ENCODE data around the gene ZNF565. TPM values are rescaled to one million over a fixed set of nuclear protein-coding genes. Genes with fewer than 3 reads are reported as not detected.
"Not testable (repeated sequence)": the region's sequence is repeated elsewhere in the genome, so short reads cannot be mapped to it uniquely, and the experiment has no call there.

Gene ZNF565
- total RNA-seq, 2 donors from 2014 or later = 1.6 to 2.7 TPM

GRCh38 chr19:36244066-36244465 is 29.6 kb upstream of the ZNF565 start:
- peak; percentile 62 for DNase-seq
- TF ChIP-seq, protein P1, sequence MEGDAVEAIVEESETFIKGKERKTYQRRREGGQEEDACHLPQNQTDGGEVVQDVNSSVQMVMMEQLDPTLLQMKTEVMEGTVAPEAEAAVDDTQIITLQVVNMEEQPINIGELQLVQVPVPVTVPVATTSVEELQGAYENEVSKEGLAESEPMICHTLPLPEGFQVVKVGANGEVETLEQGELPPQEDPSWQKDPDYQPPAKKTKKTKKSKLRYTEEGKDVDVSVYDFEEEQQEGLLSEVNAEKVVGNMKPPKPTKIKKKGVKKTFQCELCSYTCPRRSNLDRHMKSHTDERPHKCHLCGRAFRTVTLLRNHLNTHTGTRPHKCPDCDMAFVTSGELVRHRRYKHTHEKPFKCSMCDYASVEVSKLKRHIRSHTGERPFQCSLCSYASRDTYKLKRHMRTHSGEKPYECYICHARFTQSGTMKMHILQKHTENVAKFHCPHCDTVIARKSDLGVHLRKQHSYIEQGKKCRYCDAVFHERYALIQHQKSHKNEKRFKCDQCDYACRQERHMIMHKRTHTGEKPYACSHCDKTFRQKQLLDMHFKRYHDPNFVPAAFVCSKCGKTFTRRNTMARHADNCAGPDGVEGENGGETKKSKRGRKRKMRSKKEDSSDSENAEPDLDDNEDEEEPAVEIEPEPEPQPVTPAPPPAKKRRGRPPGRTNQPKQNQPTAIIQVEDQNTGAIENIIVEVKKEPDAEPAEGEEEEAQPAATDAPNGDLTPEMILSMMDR (conservative IDR thresholded peaks at IDR 0.05) = no peak
- Mint-ChIP-seq H3K27ac (no peak overlapping the region), H3K4me1 (peaks cover 22% of the 10 kb centered on the region), H3K4me3 (no peak overlapping the region), H3K9me3 (no peaks in the 10 kb centered on the region), H3K36me3 (ENCODE audit: low read depth) (peaks cover 6% of the 10 kb centered on the region), H3K27me3 (ENCODE audit: insufficient read depth) (peaks cover 13% of the 10 kb centered on the region)
- 89 to 94% methylated on average over 8 to 11 of the region's 11 CpGs for WGBS, 2 experiments (ENCODE audit: insufficient coverage in 1 of 2, insufficient read length in 1 of 2)
- Histone ChIP-seq H3K27ac (ENCODE audit: low read depth, low read length) (no peak overlapping the region), H3K9me3 (ENCODE audit: control insufficient read depth, low read length) (no peaks in the 10 kb centered on the region), H3K27me3 (ENCODE audit: control insufficient read depth, insufficient read depth, low read length, poor library complexity, severe bottlenecking) (no peaks in the 10 kb centered on the region), H3K36me3 (ENCODE audit: control insufficient read depth, insufficient read depth, low read length) (peaks cover 11% of the 10 kb centered on the region), H3K9ac (ENCODE audit: extremely low read depth, low read length, poor library complexity, severe bottlenecking) (no peak overlapping the region), H3K4me3 (ENCODE audit: low read length) (no peak overlapping the region), H3K4me1 (ENCODE audit: control insufficient read depth, insufficient read depth, low read length) (no peaks in the 10 kb centered on the region)

GRCh38 chr19:36236946-36237310 is 22.5 kb upstream of the ZNF565 start:
- Histone ChIP-seq H3K27ac (ENCODE audit: low read depth, low read length) (no peak overlapping the region), H3K4me3 (ENCODE audit: low read length) (no peak overlapping the region), H3K27me3 (ENCODE audit: control insufficient read depth, insufficient read depth, low read length, poor library complexity, severe bottlenecking) (no peaks in the 10 kb centered on the region), H3K9ac (ENCODE audit: extremely low read depth, low read length, poor library complexity, severe bottlenecking) (no peak overlapping the region), H3K4me1 (ENCODE audit: control insufficient read depth, insufficient read depth, low read length) (peaks cover 3% of the 10 kb centered on the region), H3K9me3 (ENCODE audit: control insufficient read depth, low read length) (peaks cover 40% of the 10 kb centered on the region), H3K36me3 (ENCODE audit: control insufficient read depth, insufficient read depth, low read length) (peaks cover 80% of the 10 kb centered on the region)
- TF ChIP-seq, protein P1 (conservative IDR thresholded peaks at IDR 0.05) = no peak
- H3K36me3 Mint-ChIP-seq (ENCODE audit: low read depth) = peaks cover 71% of the 10 kb centered on the region
- H3K4me1 Mint-ChIP-seq = peaks cover 18% of the 10 kb centered on the region
- no peaks in the 10 kb centered on the region for H3K27me3 Mint-ChIP-seq (ENCODE audit: insufficient read depth)
- no peak overlapping the region for H3K4me3 Mint-ChIP-seq
- H3K27ac Mint-ChIP-seq = no peak overlapping the region
- 92 to 100% methylated on average over 2 to 3 of the region's 3 CpGs for WGBS, 2 experiments (ENCODE audit: insufficient coverage in 1 of 2, insufficient read length in 1 of 2)
- peak; percentile 0 for DNase-seq
- peaks cover 14% of the 10 kb centered on the region for H3K9me3 Mint-ChIP-seq

DNA sequence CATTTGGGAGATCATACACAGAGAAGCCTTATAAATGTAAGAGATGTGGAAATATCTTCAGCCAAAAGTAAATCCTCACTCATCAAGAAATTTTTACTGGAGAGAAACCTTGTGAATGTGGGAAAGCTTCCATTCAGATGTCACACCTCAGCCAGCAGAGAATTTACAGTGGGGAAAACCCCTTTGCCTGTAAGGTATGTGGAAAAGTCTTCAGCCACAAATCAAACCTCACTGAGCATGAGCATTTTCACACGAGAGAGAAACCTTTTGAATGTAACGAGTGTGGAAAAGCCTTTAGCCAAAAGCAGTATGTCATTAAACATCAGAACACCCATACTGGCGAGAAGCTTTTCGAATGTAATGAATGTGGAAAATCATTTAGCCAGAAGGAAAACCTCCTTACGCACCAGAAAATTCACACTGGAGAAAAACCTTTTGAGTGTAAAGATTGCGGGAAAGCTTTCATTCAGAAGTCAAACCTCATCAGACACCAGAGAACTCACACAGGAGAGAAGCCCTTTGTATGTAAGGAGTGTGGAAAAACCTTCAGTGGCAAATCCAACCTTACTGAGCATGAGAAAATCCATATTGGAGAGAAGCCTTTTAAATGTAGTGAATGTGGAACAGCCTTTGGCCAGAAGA is 22.0 kb upstream of the ZNF565 start:
- peak; percentile 1 for DNase-seq
- Mint-ChIP-seq H3K4me3 (no peak overlapping the region), H3K4me1 (peaks cover 18% of the 10 kb centered on the region), H3K36me3 (ENCODE audit: low read depth) (peaks cover 74% of the 10 kb centered on the region), H3K9me3 (peaks cover 14% of the 10 kb centered on the region), H3K27ac (no peak overlapping the region), H3K27me3 (ENCODE audit: insufficient read depth) (no peaks in the 10 kb centered on the region)
- TF ChIP-seq, protein P1 (conservative IDR thresholded peaks at IDR 0.05) = no peak
- Histone ChIP-seq H3K4me3 (ENCODE audit: low read length) (peak overlapping the region; percentile 24), H3K36me3 (ENCODE audit: control insufficient read depth, insufficient read depth, low read length) (peaks cover 85% of the 10 kb centered on the region), H3K4me1 (ENCODE audit: control insufficient read depth, insufficient read depth, low read length) (peaks cover 3% of the 10 kb centered on the region), H3K9ac (ENCODE audit: extremely low read depth, low read length, poor library complexity, severe bottlenecking) (no peak overlapping the region), H3K27me3 (ENCODE audit: control insufficient read depth, insufficient read depth, low read length, poor library complexity, severe bottlenecking) (no peaks in the 10 kb centered on the region), H3K9me3 (ENCODE audit: control insufficient read depth, low read length) (peaks cover 40% of the 10 kb centered on the region), H3K27ac (ENCODE audit: low read depth, low read length) (no peak overlapping the region)
- 96 to 99% methylated on average over 4 to 5 of the region's 6 CpGs for WGBS, 2 experiments (ENCODE audit: insufficient coverage in 1 of 2, insufficient read length in 1 of 2)

GRCh38 chr19:36233626-36234025 is 19.2 kb upstream of the ZNF565 start:
- H3K27ac ChIP-seq (ENCODE audit: low read depth, low read length); H3K4me1 ChIP-seq (ENCODE audit: control insufficient read depth, insufficient read depth, low read length); H3K9ac ChIP-seq (ENCODE audit: extremely low read depth, low read length, poor library complexity, severe bottlenecking); H3K27me3 Mint-ChIP-seq (ENCODE audit: insufficient read depth); H3K27me3 ChIP-seq (ENCODE audit: control insufficient read depth, insufficient read depth, low read length, poor library complexity, severe bottlenecking): not testable (repeated sequence)
- peaks cover 97% of the 10 kb centered on the region for H3K36me3 ChIP-seq (ENCODE audit: control insufficient read depth, insufficient read depth, low read length)
- 62 to 86% methylated on average over 1 to 2 of the region's 7 CpGs for WGBS, 2 experiments (ENCODE audit: insufficient coverage in 1 of 2, insufficient read length in 1 of 2)
- Mint-ChIP-seq H3K4me3 (peak overlapping the region; percentile 14), H3K36me3 (ENCODE audit: low read depth) (peaks cover 84% of the 10 kb centered on the region), H3K27ac (peak overlapping the region; percentile 92), H3K4me1 (peaks cover 18% of the 10 kb centered on the region), H3K9me3 (peaks cover 14% of the 10 kb centered on the region)
- H3K9me3 ChIP-seq (ENCODE audit: control insufficient read depth, low read length) = peaks cover 40% of the 10 kb centered on the region
- H3K4me3 ChIP-seq (ENCODE audit: low read length) = peak overlapping the region; percentile 12
- DNase-seq = peak; percentile 22
